CD4-positive, alpha-beta memory T cell (primary cell): ENCODE measurements around the gene RPS6KA5. TPM values are rescaled to one million over a fixed set of nuclear protein-coding genes. Genes with fewer than 3 reads are reported as not detected.
"Not testable (repeated sequence)": the region's sequence is repeated elsewhere in the genome, so short reads cannot be mapped to it uniquely, and the experiment has no call there.

Source experiments
- CTCF ChIA-PET: fragments of 350-600 bp; sonication (Branson Sonifier 250); formaldehyde crosslinking; loops from one replicate; lab custom pipeline; 2021; ENCODE audit warnings: inconsistent platforms; ENCODE audit not compliant: partially characterized antibody; lab: Charles Lee
- POLR2A ChIA-PET: fragments of 350-600 bp; sonication (Branson Sonifier 250); formaldehyde crosslinking; loops from one replicate; lab custom pipeline; 2021; ENCODE audit not compliant: partially characterized antibody; lab: Charles Lee
- DNase-seq, 5 donors: peaks; one replicate each; pipeline versions ENCODE4 v3.0.0 to v3.0.0-alpha.2; 2020 to 2022; ENCODE audit warnings: mixed read lengths in 1 of 5
- H3K27ac ChIP-seq: one replicate; pipeline ENCODE4 v1.7.0; 2013; ENCODE audit warnings: low read depth, low read length
- H3K27me3 ChIP-seq: 2 replicates; pipeline ENCODE4 v1.7.0; 2013; ENCODE audit warnings: mild to moderate bottlenecking, low read length, moderate library complexity; ENCODE audit not compliant: insufficient read depth
- H3K36me3 ChIP-seq: 2 replicates; pipeline ENCODE4 v1.7.0; 2013; ENCODE audit warnings: mild to moderate bottlenecking, low read length, moderate library complexity; ENCODE audit not compliant: insufficient read depth
- H3K4me1 ChIP-seq: 2 replicates; pipeline ENCODE4 v1.7.0; 2013; ENCODE audit warnings: mild to moderate bottlenecking, low read length, moderate library complexity; ENCODE audit not compliant: insufficient read depth
- H3K4me3 ChIP-seq, 2 donors: one replicate each; pipeline ENCODE4 v1.7.0; 2013; ENCODE audit warnings: low read length in 2 of 2, mild to moderate bottlenecking in 1 of 2
- H3K9me3 ChIP-seq, 2 donors: one replicate each; pipeline ENCODE4 v1.7.0; 2013; ENCODE audit warnings: low read length in 2 of 2, control low read depth in 1 of 2; ENCODE audit not compliant: control insufficient read depth in 1 of 2
- H3K27ac Mint-ChIP-seq, 7 donors: one replicate each; pipeline ENCODE4 v1.8.0; 2020 to 2021; ENCODE audit warnings: mixed read lengths in 7 of 7, mild to moderate bottlenecking in 6 of 7, inconsistent platforms in 3 of 7, moderate library complexity in 3 of 7
- H3K27me3 Mint-ChIP-seq, 2 donors: one replicate each; pipeline ENCODE4 v1.8.0; 2020 to 2021; ENCODE audit warnings: mixed read lengths in 2 of 2
- H3K36me3 Mint-ChIP-seq, 2 donors: one replicate each; pipeline ENCODE4 v1.8.0; 2020 to 2021; ENCODE audit warnings: mixed read lengths in 2 of 2, inconsistent platforms in 1 of 2, mild to moderate bottlenecking in 1 of 2
- H3K4me1 Mint-ChIP-seq, 4 donors: one replicate each; pipeline ENCODE4 v1.8.0; 2020 to 2021; ENCODE audit warnings: mixed read lengths in 4 of 4, mild to moderate bottlenecking in 1 of 4
- H3K4me3 Mint-ChIP-seq, 8 donors: one replicate each; pipeline ENCODE4 v1.8.0; 2020 to 2021; ENCODE audit warnings: mixed read lengths in 8 of 8, mild to moderate bottlenecking in 7 of 8, moderate library complexity in 6 of 8, inconsistent platforms in 3 of 8
- H3K9me3 Mint-ChIP-seq, 8 donors: one replicate each; pipeline ENCODE4 v1.8.0; 2020 to 2021; ENCODE audit warnings: mixed read lengths in 8 of 8, mild to moderate bottlenecking in 5 of 8, inconsistent platforms in 3 of 8, moderate library complexity in 1 of 8
- intact Hi-C: fragments of 100-400 bp; cut with micrococcal nuclease; formaldehyde crosslinking; loops from one replicate; pipeline ENCODE4 v1.15.1; 2023
- polyA plus RNA-seq, 2 donors: library from polyadenylated mRNA; unstranded; fragments of 300-500 nt; fragmentation: Illumina TruSeq; gene quantifications; one replicate each; pipeline ENCODE4 v1.2.3, GENCODE V29; 2021
- total RNA-seq, 2 experiments: library from RNA; stranded (reverse); gene quantifications; one replicate each; pipeline ENCODE4 v1.2.3, GENCODE V29; 2021

The RPS6KA5 gene
- total and polyA plus RNA-seq, 4 experiments from 2014 or later = 28.8 to 44.7 (median 36.3) TPM

DNA sequence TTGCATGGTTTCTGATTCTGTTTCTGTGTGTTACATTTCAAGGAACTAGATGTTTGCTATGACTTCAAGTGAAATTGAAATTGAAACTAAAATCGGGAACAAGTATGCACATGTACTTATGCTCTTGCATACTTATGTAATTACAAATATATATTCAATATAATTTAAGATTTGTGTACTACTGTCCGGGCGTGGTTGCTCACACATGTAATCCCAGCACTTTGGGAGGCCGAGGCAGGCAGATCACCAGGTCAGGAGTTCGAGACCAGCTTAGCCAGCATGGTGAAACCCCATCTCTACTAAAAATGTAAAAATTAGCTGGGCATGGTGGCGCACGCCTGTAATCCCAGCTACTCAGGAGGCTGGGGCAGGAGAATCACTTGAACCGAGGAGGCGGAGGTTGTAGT, 37.8 kb downstream of the RPS6KA5 start:
- peaks cover 4 to 13% of the 10 kb centered on the region in 2 donors for H3K36me3 Mint-ChIP-seq

DNA sequence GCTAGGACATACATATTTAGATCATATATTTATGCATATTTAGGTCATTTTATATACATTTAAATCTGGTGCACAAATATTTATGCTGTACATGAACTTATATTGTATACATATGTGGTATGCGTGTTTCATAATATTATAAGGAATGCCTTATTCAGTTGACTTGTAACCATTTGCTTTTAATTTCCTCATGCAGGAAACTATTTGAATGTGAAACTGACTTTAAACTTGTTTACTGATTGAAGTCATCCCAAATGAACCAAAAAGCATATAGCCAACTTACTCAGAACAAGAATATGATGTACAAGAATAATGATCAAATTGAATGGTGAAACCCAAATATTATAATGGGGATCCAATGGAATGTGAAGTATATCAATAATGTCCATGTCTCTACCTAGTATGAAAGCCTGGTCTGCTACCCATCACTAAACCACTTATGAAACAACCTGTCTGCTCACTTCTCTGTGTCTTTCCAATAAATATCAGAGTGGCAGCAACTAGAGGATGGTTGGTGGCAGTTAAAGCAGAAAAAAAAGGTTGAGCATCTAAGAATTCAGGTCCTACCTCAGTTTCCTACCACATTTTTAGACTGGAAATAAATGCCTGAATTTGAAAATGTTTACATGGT, 38.3 kb downstream of the RPS6KA5 start:
- Mint-ChIP-seq H3K9me3 (no peaks in the 10 kb centered on the region), H3K36me3 (peaks cover 4 to 13% of the 10 kb centered on the region in 2 donors), H3K27ac (peak overlapping the region; percentile 67 to 97 (median 94)), H3K4me3 (peak overlapping the region; percentile 81 to 91 (median 85)), H3K27me3 (no peaks in the 10 kb centered on the region), H3K4me1 (peaks cover 36 to 77% (median 47%) of the 10 kb centered on the region in 4 donors)
- Histone ChIP-seq H3K27ac (peak overlapping the region; percentile 73), H3K9me3 (no peaks in the 10 kb centered on the region), H3K36me3 (no peaks in the 10 kb centered on the region), H3K4me1 (peaks cover 40% of the 10 kb centered on the region), H3K27me3 (no peaks in the 10 kb centered on the region), H3K4me3 (peak overlapping the region; percentile 46 to 50)
- ChIA-PET CTCF (interaction anchor here (0.9 kb wide), 1 partner anchor 14 kb away, joined by 5 read pairs; no protein-coding TSS in a partner anchor), POLR2A (interaction anchor here (1.0 to 1.9 kb wide), 2 partner anchors 39 kb away, joined by 3 to 6 read pairs; partner anchors contain the start of gene RPS6KA5)
- intact Hi-C loops = loop anchor here (5.0 kb wide), 1 partner anchor 40 kb away; the partner anchor contains the start of gene RPS6KA5
- no peak for DNase-seq

More for the DNA sequence above, 37.8 kb downstream of the RPS6KA5 start:
- Histone ChIP-seq H3K4me3 (peak overlapping the region; percentile 46 to 50), H3K27ac (peak overlapping the region; percentile 73), H3K4me1 (peaks cover 40% of the 10 kb centered on the region)
- H3K27ac Mint-ChIP-seq = peak overlapping the region; percentile 67 to 97 (median 94)
- not testable (repeated sequence) for H3K9me3 ChIP-seq, H3K27me3 ChIP-seq, H3K9me3 Mint-ChIP-seq, H3K27me3 Mint-ChIP-seq, H3K36me3 ChIP-seq
- intact Hi-C loops = loop anchor here (5.0 kb wide), 1 partner anchor 40 kb away; the partner anchor contains the start of gene RPS6KA5
- H3K4me1 Mint-ChIP-seq = peaks cover 40 to 77% (median 51%) of the 10 kb centered on the region in 4 donors
- H3K4me3 Mint-ChIP-seq = peak overlapping the region; percentile 81 to 91 (median 85)
- CTCF ChIA-PET = interaction anchor here (0.7 to 0.9 kb wide), 4 partner anchors 14 to 206 kb away, joined by 3 to 5 read pairs (median 3); no protein-coding TSS in a partner anchor
- POLR2A ChIA-PET = interaction anchor here (0.6 to 1.9 kb wide), 5 partner anchors 14 to 124 kb away, joined by 3 to 6 read pairs (median 3); partner anchors contain the start of genes DGLUCY and RPS6KA5
- DNase-seq = peak in 4 of 5 donors; percentile 39 to 65 (median 56)

DNA sequence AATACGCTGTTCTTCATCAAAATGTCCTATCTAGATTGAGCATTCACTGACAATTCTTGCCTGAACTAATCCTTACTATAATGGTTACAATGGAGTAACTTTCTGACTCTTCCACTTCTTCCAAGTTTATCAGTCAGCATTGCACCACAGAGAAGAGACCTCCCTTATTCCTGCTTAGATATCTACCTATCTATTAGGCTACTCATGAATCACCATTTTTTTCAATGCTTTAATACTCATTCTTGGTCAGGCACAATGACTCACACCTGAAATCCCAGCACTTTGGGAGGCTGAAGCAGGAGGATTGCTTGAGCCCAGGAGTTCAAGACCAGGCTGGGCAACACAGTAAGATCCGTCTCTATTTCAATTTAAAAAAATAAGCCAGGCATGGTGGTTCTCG, 39.3 kb downstream of the RPS6KA5 start:
- Histone ChIP-seq H3K27me3 (no peaks in the 10 kb centered on the region), H3K9me3 (no peaks in the 10 kb centered on the region), H3K36me3 (no peaks in the 10 kb centered on the region), H3K4me1 (peaks cover 40% of the 10 kb centered on the region), H3K4me3 (no peak overlapping the region), H3K27ac (peak overlapping the region; percentile 73)
- POLR2A ChIA-PET = interaction anchor here (1.0 kb wide), 1 partner anchor 40 kb away, joined by 3 read pairs; the partner anchor contains the start of gene RPS6KA5
- CTCF ChIA-PET = no interaction called here
- H3K4me1 Mint-ChIP-seq = peaks cover 37 to 74% (median 45%) of the 10 kb centered on the region in 4 donors
- no peaks in the 10 kb centered on the region for H3K27me3 Mint-ChIP-seq
- peak overlapping the region in 6 of 7 donors; percentile 3 to 94 (median 64) for H3K27ac Mint-ChIP-seq
- H3K4me3 Mint-ChIP-seq = peak overlapping the region in 5 of 8 donors; percentile 2 to 17 (median 9)
- no peaks in the 10 kb centered on the region for H3K9me3 Mint-ChIP-seq
- intact Hi-C loops = loop anchor here (5.0 kb wide), 1 partner anchor 41 kb away; the partner anchor contains the start of gene RPS6KA5
- H3K36me3 Mint-ChIP-seq = peaks cover 4 to 13% of the 10 kb centered on the region in 2 donors
- DNase-seq = no peak

DNA sequence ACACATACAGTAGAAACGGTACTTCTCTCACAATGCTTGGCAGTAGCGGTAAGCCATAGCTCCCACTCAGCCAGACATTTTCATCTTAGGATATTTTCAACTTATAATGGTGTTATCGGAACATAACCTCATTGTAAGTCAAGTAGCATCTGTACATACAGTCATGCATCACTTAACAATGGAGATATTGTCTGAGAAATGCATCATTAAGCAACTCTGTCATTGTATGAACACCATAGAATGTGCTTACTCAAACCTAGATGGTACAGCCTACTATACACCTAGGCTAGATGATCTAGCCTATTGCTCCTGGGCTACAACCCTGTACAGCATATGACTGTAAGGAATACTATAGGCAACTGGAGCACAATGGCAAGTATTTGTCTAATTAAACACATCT, 40.8 kb downstream of the RPS6KA5 start:
- POLR2A ChIA-PET = no interaction called here
- Mint-ChIP-seq H3K36me3 (peaks cover 0 to 10% of the 10 kb centered on the region in 2 donors), H3K4me1 (peaks cover 36 to 74% (median 46%) of the 10 kb centered on the region in 4 donors), H3K27me3 (no peaks in the 10 kb centered on the region), H3K4me3 (no peak overlapping the region), H3K27ac (no peak overlapping the region), H3K9me3 (no peaks in the 10 kb centered on the region)
- Histone ChIP-seq H3K36me3 (no peaks in the 10 kb centered on the region), H3K4me3 (no peak overlapping the region), H3K27ac (no peak overlapping the region), H3K9me3 (no peaks in the 10 kb centered on the region), H3K27me3 (no peaks in the 10 kb centered on the region), H3K4me1 (peaks cover 38% of the 10 kb centered on the region)
- intact Hi-C loops = loop anchor here (5.0 kb wide), 1 partner anchor 43 kb away; the partner anchor contains the start of gene RPS6KA5
- DNase-seq = no peak
- CTCF ChIA-PET = no interaction called here

DNA sequence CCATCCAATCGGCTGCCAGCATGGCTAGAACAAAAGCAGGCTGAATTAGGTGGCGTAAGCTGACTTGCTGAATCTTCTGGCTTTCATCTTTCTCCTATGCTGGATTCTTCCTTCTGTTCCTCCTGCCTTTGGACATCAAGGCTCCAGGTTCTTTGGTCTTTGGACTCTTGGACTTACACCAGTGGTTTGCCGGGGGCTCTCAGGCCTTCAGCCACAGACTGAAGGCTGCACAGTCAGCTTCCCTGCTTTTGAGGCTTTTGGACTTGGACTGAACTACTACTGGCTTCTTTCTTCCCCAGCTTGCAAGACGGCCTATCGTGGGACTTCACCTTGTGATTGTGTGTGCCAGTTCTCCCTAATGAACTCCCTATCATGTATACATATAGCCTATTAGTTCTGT, 42.0 kb downstream of the RPS6KA5 start:
- ChIA-PET POLR2A (interaction anchor here (1.1 kb wide), 1 partner anchor 9 kb away, joined by 3 read pairs; no protein-coding TSS in a partner anchor), CTCF (no interaction called here)
- DNase-seq = no peak
- Histone ChIP-seq H3K9me3 (no peaks in the 10 kb centered on the region), H3K36me3 (no peaks in the 10 kb centered on the region), H3K4me1 (peaks cover 30% of the 10 kb centered on the region), H3K27me3 (no peaks in the 10 kb centered on the region), H3K27ac (no peak overlapping the region), H3K4me3 (no peak overlapping the region)
- peaks cover 32 to 62% (median 38%) of the 10 kb centered on the region in 4 donors for H3K4me1 Mint-ChIP-seq
- H3K27me3 Mint-ChIP-seq = no peaks in the 10 kb centered on the region
- H3K4me3 Mint-ChIP-seq = no peak overlapping the region
- H3K9me3 Mint-ChIP-seq = no peaks in the 10 kb centered on the region
- intact Hi-C loops = no loop called here
- H3K27ac Mint-ChIP-seq = peak overlapping the region in 3 of 7 donors; percentile 5 to 73 (median 35)
- H3K36me3 Mint-ChIP-seq = peaks cover 0 to 10% of the 10 kb centered on the region in 2 donors

DNA sequence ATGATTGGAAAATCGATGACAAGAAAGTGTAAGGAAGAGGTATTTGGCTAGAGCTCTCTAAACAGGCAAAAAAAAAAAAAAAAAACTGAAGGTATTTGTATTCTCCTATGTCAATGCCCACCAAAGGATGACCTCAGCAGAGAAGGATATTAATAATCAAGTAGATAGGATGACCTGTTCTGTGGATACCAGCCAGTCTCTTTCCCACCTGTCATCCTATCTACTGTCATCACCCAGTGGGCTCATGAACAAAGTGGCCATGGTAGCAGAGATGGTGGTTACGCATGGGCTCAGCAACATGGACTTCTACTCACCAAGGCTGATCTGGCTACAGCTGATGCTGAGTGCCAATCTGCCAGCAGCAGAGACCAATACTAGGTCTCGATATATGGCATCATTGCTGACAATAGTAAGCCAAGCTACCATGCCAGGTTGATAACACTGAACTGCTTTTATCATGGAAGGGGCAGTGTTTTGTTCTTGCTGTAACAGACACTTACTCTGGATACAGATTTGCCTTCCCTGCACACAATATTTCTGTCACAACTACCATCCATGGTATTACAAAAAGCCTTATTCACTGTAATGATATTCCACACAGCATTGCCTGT, 43.5 kb downstream of the RPS6KA5 start:
- Histone ChIP-seq H3K4me1 (peaks cover 29% of the 10 kb centered on the region), H3K9me3 (no peaks in the 10 kb centered on the region), H3K4me3 (no peak overlapping the region), H3K27ac (no peak overlapping the region), H3K36me3 (no peaks in the 10 kb centered on the region), H3K27me3 (no peaks in the 10 kb centered on the region)
- intact Hi-C loops = no loop called here
- Mint-ChIP-seq H3K4me1 (peaks cover 28 to 50% (median 29%) of the 10 kb centered on the region in 4 donors), H3K27me3 (no peaks in the 10 kb centered on the region), H3K4me3 (peak overlapping the region in 1 of 8 donors; percentile 31), H3K9me3 (no peaks in the 10 kb centered on the region), H3K36me3 (peaks cover 0 to 10% of the 10 kb centered on the region in 2 donors), H3K27ac (no peak overlapping the region)
- DNase-seq = no peak
- CTCF ChIA-PET = no interaction called here
- POLR2A ChIA-PET = interaction anchor here (0.6 kb wide), 1 partner anchor 38 kb away, joined by 3 read pairs; no protein-coding TSS in a partner anchor
